Body of pancreas (tissue), 4 donors: ENCODE measurements around the gene PACRG.

ENCODE experiments used
- CTCF ChIP-seq, 7 experiments: fragments of 450-650 bp in 4 of 7; fragments of 200-600 bp in 3 of 7; sonication (generic) in 3 of 7; IDR thresholded peaks; one replicate each; pipeline ENCODE4 v1.5.1; 2016 to 2019; ENCODE audit warnings: antibody characterized with exemption in 7 of 7
- POLR2A ChIP-seq, 3 donors: fragments of 450-650 bp; IDR thresholded peaks; one replicate each; pipeline ENCODE4 v1.6.1; 2016; ENCODE audit warnings: antibody characterized with exemption in 3 of 3, mild to moderate bottlenecking in 2 of 3

DNA sequence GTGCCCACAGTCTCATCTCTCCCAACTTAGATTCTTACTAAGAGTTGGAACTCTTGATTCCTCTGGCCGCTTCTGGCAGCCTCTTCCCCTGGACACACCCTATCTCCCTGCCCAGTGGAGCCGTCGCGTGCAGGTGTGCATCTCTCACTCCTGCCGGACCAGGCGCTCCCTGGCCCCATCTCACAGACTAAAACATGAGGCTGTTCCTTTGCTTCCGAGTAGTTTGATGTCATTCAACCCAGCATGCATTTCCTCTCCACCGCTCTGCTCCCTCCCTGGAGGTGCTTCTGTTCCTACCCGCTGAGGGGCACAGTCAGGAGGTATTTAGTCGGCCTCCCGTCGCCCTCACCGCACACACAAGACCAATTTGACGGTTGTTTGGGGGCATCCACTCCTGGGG, 458.8 kb downstream of the PACRG start:
- TF ChIP-seq POLR2A (IDR thresholded peaks at IDR 0.05) = no peak
- TF ChIP-seq CTCF (IDR thresholded peaks at IDR 0.05) = no peak
